PC-3 (cell line): ENCODE results near the gene CANT1. TPM values are rescaled to one million over a fixed set of nuclear protein-coding genes. Genes with fewer than 3 reads are reported as not detected.
A peak's percentile ranks its signal among the peaks of the same experiment; 100 is the strongest.

Experiments
- ATAC-seq: fragments of 200-7000 bp; cut with Tn5 transposase; 2 replicates; pipeline ENCODE4 v1.9.1; 2020; ENCODE audit warnings: mild to moderate bottlenecking, moderate library complexity
- BruUV-seq: library from RNA; stranded (reverse); fragments of 400-500 nt; replicated peaks from 2 replicates; lab custom pipeline; 2021; lab: Mats Ljungman, UMichigan
- CTCF ChIA-PET: fragments of 300-600 bp; sonication (Branson Sonifier 250); formaldehyde crosslinking; loops from one replicate; lab custom pipeline; 2022; ENCODE audit warnings: antibody characterized with exemption; lab: Charles Lee
- POLR2A ChIA-PET: fragments of 300-600 bp; sonication (Branson Sonifier 250); formaldehyde crosslinking; loops from one replicate; lab custom pipeline; 2022; ENCODE audit warnings: antibody characterized with exemption; ENCODE audit not compliant: unreplicated experiment; lab: Charles Lee
- DNase-seq: peaks from one replicate; pipeline ENCODE4 v3.0.0-alpha.2; 2015
- H2AFZ ChIP-seq: fragments of 300-600 bp; sonication (generic); 2 replicates; pipeline ENCODE4 v1.6.0; 2016; ENCODE audit warnings: antibody characterized with exemption, low read length
- H3F3A ChIP-seq: fragments of 300-600 bp; sonication (generic); one replicate; pipeline ENCODE4 v1.6.0; 2017; ENCODE audit warnings: antibody characterized with exemption, low read length, control low read depth, mild to moderate bottlenecking; ENCODE audit not compliant: unreplicated experiment
- H3K27ac ChIP-seq: fragments of 300-600 bp; sonication (generic); 2 replicates; pipeline ENCODE4 v1.5.1; 2016; ENCODE audit warnings: mild to moderate bottlenecking, low read length
- H3K27me3 ChIP-seq: fragments of 300-600 bp; sonication (generic); 2 replicates; pipeline ENCODE4 v1.6.1; 2016; ENCODE audit warnings: low read length, mixed read lengths
- H3K36me3 ChIP-seq: fragments of 300-600 bp; sonication (generic); 2 replicates; pipeline ENCODE4 v1.6.1; 2016; ENCODE audit warnings: low read depth, mixed run types, low read length, mixed read lengths
- H3K4me1 ChIP-seq: fragments of 300-600 bp; sonication (generic); 2 replicates; pipeline ENCODE4 v1.5.1; 2016; ENCODE audit warnings: low read length; ENCODE audit not compliant: insufficient read depth
- H3K4me2 ChIP-seq: fragments of 300-600 bp; sonication (generic); 2 replicates; pipeline ENCODE4 v1.6.0; 2016; ENCODE audit warnings: low read length
- H3K4me3 ChIP-seq: fragments of 300-600 bp; sonication (generic); 2 replicates; pipeline ENCODE4 v1.5.1; 2016; ENCODE audit warnings: mild to moderate bottlenecking, low read length, mixed read lengths
- H3K79me2 ChIP-seq: fragments of 300-600 bp; sonication (generic); 2 replicates; pipeline ENCODE4 v1.6.1; 2017; ENCODE audit warnings: low read length, mixed read lengths
- H3K9ac ChIP-seq: fragments of 300-600 bp; sonication (generic); 2 replicates; pipeline ENCODE4 v1.6.0; 2016; ENCODE audit warnings: mild to moderate bottlenecking, low read length
- H3K9me2 ChIP-seq: fragments of 300-600 bp; sonication (generic); replicated peaks from 2 replicates; pipeline ENCODE4 v1.6.1; 2016; ENCODE audit warnings: mixed run types, low read length, mixed read lengths
- H3K9me3 ChIP-seq: fragments of 300-600 bp; sonication (generic); 2 replicates; pipeline ENCODE4 v1.6.1; 2016; ENCODE audit warnings: low read length, mixed read lengths
- H4K20me1 ChIP-seq: fragments of 300-600 bp; sonication (generic); 2 replicates; pipeline ENCODE4 v1.6.1; 2016; ENCODE audit warnings: low read length, mixed read lengths
- CTCF ChIP-seq: fragments of 300-600 bp; sonication (generic); conservative IDR thresholded peaks from 2 replicates; pipeline ENCODE4 v1.5.1; 2017; ENCODE audit warnings: antibody characterized with exemption, low read depth, mild to moderate bottlenecking, low read length
- EZH2 ChIP-seq: fragments of 300-600 bp; sonication (generic); IDR thresholded peaks from one replicate; pipeline ENCODE4 v1.6.1; 2017; ENCODE audit warnings: antibody characterized with exemption, mild to moderate bottlenecking, low read length; ENCODE audit not compliant: unreplicated experiment
- EZH2phosphoT487 ChIP-seq: fragments of 300-600 bp; sonication (generic); IDR thresholded peaks from 2 replicates; pipeline ENCODE4 v1.6.1; 2018; ENCODE audit warnings: mild to moderate bottlenecking, antibody characterized with exemption, low read length, borderline replicate concordance
- intact Hi-C: fragments of 100-400 bp; cut with micrococcal nuclease; formaldehyde crosslinking; loops from 2 replicates; pipeline ENCODE4 v1.9.0; 2023
- total RNA-seq: library from RNA; depleted of rRNA; stranded (reverse); fragments of >200 nt; gene quantifications from 2 replicates; pipeline ENCODE4 v1.2.3, GENCODE V29; 2014

Gene CANT1
- total RNA-seq, 1 experiment from 2014 or later: 191 TPM

GRCh38 chr17:79006794-79007503, 2.6 kb downstream of the CANT1 start:
- peaks cover 8% of the 10 kb centered on the region for H3F3A ChIP-seq
- ATAC-seq (no peak), DNase-seq (no peak)
- TF ChIP-seq EZH2phosphoT487 (no peak), CTCF (no peak), EZH2 (no peak)
- H3K27ac ChIP-seq: no peak overlapping the region
- H3K36me3 ChIP-seq: peaks cover 22% of the 10 kb centered on the region; the same call in 1 of the 2 replicates
- no peaks in the 10 kb centered on the region for H3K9me2 ChIP-seq
- ChIA-PET POLR2A (no interaction called here), CTCF (no interaction called here)
- H3K9me3 ChIP-seq: no peaks in the 10 kb centered on the region
- H3K27me3 ChIP-seq: no peaks in the 10 kb centered on the region
- peaks cover 28% of the 10 kb centered on the region for H4K20me1 ChIP-seq
- BruUV-seq: no TSS peak
- no peak overlapping the region for H3K9ac ChIP-seq
- peak overlapping the region; percentile 99 for H3K4me2 ChIP-seq
- peak overlapping the region; percentile 95; the same call in 1 of the 2 replicates for H3K4me3 ChIP-seq
- no peak overlapping the region for H2AFZ ChIP-seq
- peaks cover 73% of the 10 kb centered on the region for H3K4me1 ChIP-seq
- intact Hi-C loops: no loop called here
- peaks cover 75% of the 10 kb centered on the region for H3K79me2 ChIP-seq

- H3K36me3 ChIP-seq: peaks cover 24% of the 10 kb centered on the region; the same call in 1 of the 2 replicates
- H3K4me1 ChIP-seq: peaks cover 64% of the 10 kb centered on the region
- peak overlapping the region; percentile 95; the same call in 1 of the 2 replicates for H3K4me3 ChIP-seq
- H3K79me2 ChIP-seq: peaks cover 84% of the 10 kb centered on the region
- H3K27ac ChIP-seq: peak overlapping the region; percentile 83
- TF ChIP-seq EZH2: no peak
- no peak for TF ChIP-seq CTCF
- no peak for TF ChIP-seq EZH2phosphoT487
- ChIA-PET CTCF (interaction anchor here (1.7 kb wide), 1 partner anchor 10 kb away, joined by 9 read pairs; no protein-coding TSS in a partner anchor), POLR2A (interaction anchor here (1.0 kb wide), 1 partner anchor 10 kb away, joined by 3 read pairs; no protein-coding TSS in a partner anchor)
- ATAC-seq (peak; percentile 1; the same call in 1 of the 2 replicates), DNase-seq (no peak)
- no peaks in the 10 kb centered on the region for H3K27me3 ChIP-seq
- peak overlapping the region; percentile 20 for H3K9ac ChIP-seq
- no peaks in the 10 kb centered on the region for H3K9me3 ChIP-seq
- intact Hi-C loops: no loop called here
- peak overlapping the region; percentile 99 for H3K4me2 ChIP-seq
- BruUV-seq: no TSS peak
- H3F3A ChIP-seq: peaks cover 8% of the 10 kb centered on the region
- H4K20me1 ChIP-seq: peaks cover 34% of the 10 kb centered on the region
- no peaks in the 10 kb centered on the region for H3K9me2 ChIP-seq
- H2AFZ ChIP-seq: no peak overlapping the region
These were observed 3.5 kb downstream of the CANT1 start for GRCh38 chr17:79006046-79006445.
